ENCODE measurements around the gene TNFRSF6B.

TNFRSF6B gene

DNA sequence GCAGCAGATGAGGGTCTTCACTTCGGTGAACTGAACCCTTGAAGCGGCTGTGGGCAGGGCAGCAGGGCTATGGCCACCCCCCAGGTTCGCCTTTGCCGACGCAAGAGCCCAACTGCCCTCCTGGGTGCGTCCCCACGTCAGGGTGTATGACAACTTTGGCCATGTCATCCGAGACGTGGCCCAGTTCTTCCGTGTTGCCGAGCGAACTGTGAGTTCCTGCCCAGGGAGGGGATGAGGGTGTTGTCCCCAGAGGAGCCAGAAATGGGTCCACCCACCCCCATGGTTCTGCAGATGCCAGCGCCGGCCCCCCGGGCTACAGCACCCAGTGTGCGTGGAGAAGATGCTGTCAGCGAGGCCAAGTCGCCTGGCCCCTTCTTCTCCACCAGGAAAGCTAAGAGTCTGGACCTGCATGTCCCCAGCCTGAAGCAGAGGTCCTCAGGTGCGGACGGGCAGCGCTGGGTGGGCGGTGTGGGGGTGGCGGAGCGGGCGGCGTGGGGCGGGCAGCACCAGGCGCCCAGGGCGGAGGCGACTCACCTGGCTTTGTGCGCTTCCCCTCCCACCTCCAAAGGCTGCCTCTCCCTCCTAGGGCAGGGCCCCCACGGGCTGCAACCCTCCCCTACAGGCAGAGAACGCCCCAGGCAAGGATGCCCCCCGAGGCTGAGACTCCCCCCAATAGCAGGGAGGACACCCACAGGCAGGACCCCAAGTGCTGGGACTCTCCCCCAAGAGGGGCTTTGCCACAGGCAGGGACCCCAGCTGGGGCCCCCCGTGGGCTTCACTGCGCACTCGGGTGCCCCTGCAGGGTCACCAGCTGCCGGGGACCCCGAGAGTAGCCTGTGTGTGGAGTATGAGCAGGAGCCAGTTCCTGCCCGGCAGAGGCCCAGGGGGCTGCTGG lies 6.2 kb upstream of the TNFRSF6B start:
- TF ChIP-seq, protein P1, sequence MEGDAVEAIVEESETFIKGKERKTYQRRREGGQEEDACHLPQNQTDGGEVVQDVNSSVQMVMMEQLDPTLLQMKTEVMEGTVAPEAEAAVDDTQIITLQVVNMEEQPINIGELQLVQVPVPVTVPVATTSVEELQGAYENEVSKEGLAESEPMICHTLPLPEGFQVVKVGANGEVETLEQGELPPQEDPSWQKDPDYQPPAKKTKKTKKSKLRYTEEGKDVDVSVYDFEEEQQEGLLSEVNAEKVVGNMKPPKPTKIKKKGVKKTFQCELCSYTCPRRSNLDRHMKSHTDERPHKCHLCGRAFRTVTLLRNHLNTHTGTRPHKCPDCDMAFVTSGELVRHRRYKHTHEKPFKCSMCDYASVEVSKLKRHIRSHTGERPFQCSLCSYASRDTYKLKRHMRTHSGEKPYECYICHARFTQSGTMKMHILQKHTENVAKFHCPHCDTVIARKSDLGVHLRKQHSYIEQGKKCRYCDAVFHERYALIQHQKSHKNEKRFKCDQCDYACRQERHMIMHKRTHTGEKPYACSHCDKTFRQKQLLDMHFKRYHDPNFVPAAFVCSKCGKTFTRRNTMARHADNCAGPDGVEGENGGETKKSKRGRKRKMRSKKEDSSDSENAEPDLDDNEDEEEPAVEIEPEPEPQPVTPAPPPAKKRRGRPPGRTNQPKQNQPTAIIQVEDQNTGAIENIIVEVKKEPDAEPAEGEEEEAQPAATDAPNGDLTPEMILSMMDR (IDR thresholded peaks at IDR 0.05): no peak

DNA sequence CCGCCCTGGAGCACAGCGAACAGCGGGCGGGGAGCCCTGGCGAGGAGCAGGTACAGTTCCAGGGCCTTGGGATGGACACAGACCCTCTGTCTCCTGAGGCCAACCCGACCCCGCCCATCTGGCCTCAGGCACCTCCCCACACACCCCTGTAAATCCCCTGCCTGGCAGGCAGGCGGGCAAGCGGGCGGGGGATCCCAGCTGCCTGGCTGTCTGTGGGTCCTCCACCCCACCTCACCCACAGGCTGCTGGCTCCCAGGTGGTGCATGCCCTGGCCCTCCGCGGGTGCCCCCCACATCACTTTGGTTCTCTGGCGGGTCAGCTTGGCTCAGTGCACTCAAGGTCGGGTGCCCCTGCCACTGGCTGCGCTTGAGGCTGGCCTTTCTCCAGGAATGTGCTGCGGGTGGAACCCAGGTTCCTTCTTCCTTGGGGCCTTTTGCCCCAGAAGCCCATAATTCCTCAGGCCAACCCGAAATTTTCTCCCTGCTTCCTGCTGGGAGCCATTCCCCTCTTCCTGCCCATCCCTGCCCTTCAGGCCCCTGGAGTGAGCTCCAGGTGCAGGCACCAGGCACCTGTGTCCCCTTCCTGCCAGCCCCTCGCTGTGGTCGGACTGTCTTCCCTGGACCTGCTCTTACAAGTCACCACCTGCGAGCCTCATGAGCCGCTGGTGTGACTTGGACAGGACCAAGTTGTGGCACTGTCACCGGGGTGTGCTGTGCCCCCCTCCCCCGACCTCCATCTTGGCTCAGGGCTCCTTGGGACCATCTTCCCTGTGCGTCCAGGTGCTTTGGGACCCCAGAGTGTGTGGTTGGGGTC lies 5.3 kb upstream of the TNFRSF6B start:
- TF ChIP-seq, protein P1 (IDR thresholded peaks at IDR 0.05): no peak

DNA sequence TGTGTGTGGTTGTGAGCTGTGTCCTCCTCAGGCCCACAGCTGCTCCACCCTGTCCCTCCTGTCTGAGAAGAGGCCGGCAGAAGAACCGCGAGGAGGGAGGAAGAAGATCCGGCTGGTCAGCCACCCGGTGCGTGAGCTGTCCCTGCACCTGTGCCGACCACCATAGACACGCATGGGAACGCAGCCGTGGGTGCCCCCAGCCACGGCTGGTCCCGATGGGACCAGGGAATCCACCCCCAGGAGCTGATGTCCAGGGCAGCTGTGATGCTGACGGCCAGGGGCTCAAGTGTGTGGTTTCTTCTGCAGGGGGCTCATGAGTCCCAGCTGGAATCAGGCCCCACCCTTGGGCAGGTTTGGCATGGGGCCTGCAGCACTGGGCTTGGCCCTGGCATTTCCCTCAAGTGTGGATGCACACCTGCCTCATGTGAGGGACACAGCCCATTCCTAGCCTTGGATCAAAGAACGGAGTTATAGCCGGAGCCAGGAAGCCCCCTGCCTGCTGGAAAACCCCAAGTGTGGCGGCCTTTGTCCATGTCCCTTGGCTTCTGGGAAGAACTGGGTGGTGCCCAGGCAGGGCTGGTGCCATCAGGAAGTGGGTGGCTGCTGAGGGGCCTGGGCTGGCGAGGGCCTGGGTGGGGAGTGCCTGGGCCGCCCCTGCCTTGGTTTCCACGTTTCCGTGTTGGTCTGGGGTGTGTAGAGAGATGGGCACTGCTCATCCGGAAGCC lies 4.6 kb upstream of the TNFRSF6B start:
- TF ChIP-seq, protein P1 (IDR thresholded peaks at IDR 0.05): no peak

DNA sequence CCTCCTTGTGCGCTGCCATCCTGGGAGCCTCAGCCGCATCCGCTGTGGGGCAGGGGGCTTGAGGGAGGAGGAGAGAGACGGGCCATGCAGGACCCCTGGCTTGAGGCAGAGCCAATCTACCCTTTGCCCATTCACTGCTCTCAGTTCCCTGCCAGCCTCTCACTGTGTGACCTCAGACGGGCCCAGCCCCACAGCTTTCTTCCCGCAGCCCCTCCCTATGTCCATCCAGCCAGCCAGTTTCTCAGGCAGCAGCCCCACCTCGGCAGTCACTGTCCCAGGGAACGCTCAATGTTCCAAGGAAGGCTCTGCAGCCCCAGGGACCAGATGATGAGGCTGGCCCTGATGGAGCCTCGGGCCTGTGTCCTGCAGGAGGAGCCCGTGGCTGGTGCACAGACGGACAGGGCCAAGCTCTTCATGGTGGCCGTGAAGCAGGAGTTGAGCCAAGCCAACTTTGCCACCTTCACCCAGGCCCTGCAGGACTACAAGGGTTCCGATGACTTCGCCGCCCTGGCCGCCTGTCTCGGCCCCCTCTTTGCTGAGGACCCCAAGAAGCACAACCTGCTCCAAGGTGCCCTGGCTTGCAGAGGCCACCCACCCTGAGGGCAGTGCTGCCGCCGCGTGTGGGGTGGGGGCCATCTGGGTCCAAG lies 3.9 kb upstream of the TNFRSF6B start:
- TF ChIP-seq, protein P1 (IDR thresholded peaks at IDR 0.05): no peak

GRCh38 chr20:63693083-63693732 lies 3.2 kb upstream of the TNFRSF6B start:
- TF ChIP-seq, protein P1 (IDR thresholded peaks at IDR 0.05): no peak

- TF ChIP-seq, protein P1 (IDR thresholded peaks at IDR 0.05): no peak
These were observed 2.5 kb upstream of the TNFRSF6B start for GRCh38 chr20:63693733-63694583.

All from LNCAP (cell line).